ENCODE measurements around the gene CEACAM3. TPM values are rescaled to one million over a fixed set of nuclear protein-coding genes. Genes with fewer than 3 reads are reported as not detected.
"Not testable (repeated sequence)": the region's sequence is repeated elsewhere in the genome, so short reads cannot be mapped to it uniquely, and the experiment has no call there.

CEACAM3 gene
- total RNA-seq, 4 donors from 2014 or later, result 0.82 to 2.2 (median 1.6) TPM; not detected in 1

DNA sequence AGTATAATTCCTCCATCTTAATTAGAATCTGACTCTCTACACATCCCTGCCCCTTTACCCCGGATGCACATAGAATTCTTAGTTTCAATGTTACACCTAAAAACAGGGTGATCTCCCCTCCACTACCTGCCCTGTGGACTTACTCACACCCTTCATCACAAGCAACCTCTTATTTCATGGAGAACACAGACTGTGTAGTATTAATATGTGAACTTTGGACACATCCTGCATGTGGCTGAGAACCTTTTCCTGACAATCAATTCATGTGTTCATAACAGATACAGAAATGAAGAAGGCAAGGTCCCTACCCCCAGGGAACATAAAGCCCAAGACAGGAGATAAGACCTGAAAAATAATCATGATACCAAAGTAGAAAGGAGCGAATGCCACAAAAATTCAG, 29.3 kb upstream of the CEACAM3 start:
- no peak for DNase-seq
- Histone ChIP-seq H3K4me3 (no peak overlapping the region), H3K36me3 (no peaks in the 10 kb centered on the region), H3K27ac (no peak overlapping the region), H3K9me3 (no peaks in the 10 kb centered on the region), H3K27me3 (no peaks in the 10 kb centered on the region), H3K4me1 (peaks cover 0 to 2% (median 0%) of the 10 kb centered on the region in 4 donors)
- intact Hi-C loops (cut with DNase I; ENCODE audit: low total_unique reads) (no loop called here), in situ Hi-C loops (cut with MboI; ENCODE audit: low pct_ligation_motif_present in 1 of 4, low pct_unique_long_range_greater_than_20kb in 1 of 4, low sequenced_read_pairs in 3 of 4) (no loop called here)
- 75 to 81% methylated on average over 2 of the region's 2 CpGs for WGBS, 2 donors (ENCODE audit: low coverage in 1 of 2)
- TF ChIP-seq, protein P1, sequence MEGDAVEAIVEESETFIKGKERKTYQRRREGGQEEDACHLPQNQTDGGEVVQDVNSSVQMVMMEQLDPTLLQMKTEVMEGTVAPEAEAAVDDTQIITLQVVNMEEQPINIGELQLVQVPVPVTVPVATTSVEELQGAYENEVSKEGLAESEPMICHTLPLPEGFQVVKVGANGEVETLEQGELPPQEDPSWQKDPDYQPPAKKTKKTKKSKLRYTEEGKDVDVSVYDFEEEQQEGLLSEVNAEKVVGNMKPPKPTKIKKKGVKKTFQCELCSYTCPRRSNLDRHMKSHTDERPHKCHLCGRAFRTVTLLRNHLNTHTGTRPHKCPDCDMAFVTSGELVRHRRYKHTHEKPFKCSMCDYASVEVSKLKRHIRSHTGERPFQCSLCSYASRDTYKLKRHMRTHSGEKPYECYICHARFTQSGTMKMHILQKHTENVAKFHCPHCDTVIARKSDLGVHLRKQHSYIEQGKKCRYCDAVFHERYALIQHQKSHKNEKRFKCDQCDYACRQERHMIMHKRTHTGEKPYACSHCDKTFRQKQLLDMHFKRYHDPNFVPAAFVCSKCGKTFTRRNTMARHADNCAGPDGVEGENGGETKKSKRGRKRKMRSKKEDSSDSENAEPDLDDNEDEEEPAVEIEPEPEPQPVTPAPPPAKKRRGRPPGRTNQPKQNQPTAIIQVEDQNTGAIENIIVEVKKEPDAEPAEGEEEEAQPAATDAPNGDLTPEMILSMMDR (IDR thresholded peaks at IDR 0.05), result no peak
- TF ChIP-seq POLR2AphosphoS5 (IDR thresholded peaks at IDR 0.05), result no peak
- TF ChIP-seq POLR2A (IDR thresholded peaks at IDR 0.05), result no peak
- TF ChIP-seq EP300 (IDR thresholded peaks at IDR 0.05; ENCODE audit: low read depth), result no peak

DNA sequence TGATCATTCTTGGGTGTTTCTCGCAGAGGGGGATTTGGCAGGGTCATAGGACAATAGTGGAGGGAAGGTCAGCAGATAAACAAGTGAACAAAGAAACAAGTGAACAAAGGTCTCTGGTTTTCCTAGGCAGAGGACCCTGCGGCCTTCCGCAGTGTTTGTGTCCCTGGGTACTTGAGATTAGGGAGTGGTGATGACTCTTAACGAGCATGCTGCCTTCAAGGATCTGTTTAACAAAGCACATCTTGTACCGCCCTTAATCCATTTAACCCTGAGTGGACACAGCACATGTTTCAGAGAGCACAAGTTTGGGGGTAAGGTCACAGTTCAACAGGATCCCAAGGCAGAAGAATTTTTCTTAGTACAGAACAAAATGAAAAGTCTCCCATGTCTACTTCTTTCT, 28.3 kb upstream of the CEACAM3 start:
- H3K9me3 ChIP-seq; H3K4me3 ChIP-seq; DNase-seq; in situ Hi-C loops (cut with MboI; ENCODE audit: low pct_ligation_motif_present in 1 of 4, low pct_unique_long_range_greater_than_20kb in 1 of 4, low sequenced_read_pairs in 3 of 4); H3K27ac ChIP-seq; intact Hi-C loops (cut with DNase I; ENCODE audit: low total_unique reads); H3K36me3 ChIP-seq; H3K27me3 ChIP-seq: not testable (repeated sequence)
- H3K4me1 ChIP-seq, result peaks cover 0 to 11% (median 8%) of the 10 kb centered on the region in 4 donors
- WGBS, 2 donors (ENCODE audit: low coverage in 1 of 2), result 50 to 70% methylated on average over 1 to 5 of the region's 5 CpGs

DNA sequence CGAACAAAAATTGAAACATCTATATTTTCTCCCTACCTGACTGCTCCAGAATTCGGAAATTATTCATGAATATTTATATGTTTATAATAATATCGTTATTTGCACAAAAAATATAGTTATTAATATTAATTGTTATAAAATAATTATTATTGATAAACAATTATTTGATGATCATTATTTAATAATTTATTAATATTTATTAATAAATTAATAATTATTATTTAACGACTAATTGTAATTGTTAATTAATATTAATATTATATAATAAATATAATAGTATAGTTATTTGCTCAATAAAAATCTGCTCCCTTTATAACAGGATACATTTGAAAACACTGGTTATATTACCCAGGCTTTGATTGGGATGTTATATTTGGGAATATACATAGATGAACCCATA, 26.8 kb upstream of the CEACAM3 start:
- Histone ChIP-seq H3K36me3 (no peaks in the 10 kb centered on the region), H3K4me3 (no peak overlapping the region), H3K27me3 (no peaks in the 10 kb centered on the region), H3K27ac (no peak overlapping the region), H3K4me1 (peaks cover 0 to 21% (median 13%) of the 10 kb centered on the region in 4 donors), H3K9me3 (no peaks in the 10 kb centered on the region)
- DNase-seq, result no peak
- WGBS, 2 donors (ENCODE audit: low coverage in 1 of 2), result 73 to 75% methylated on average over 4 of the region's 4 CpGs
- intact Hi-C loops (cut with DNase I; ENCODE audit: low total_unique reads), result no loop called here
- in situ Hi-C loops (cut with MboI; ENCODE audit: low pct_ligation_motif_present in 1 of 4, low pct_unique_long_range_greater_than_20kb in 1 of 4, low sequenced_read_pairs in 3 of 4), result no loop called here
- TF ChIP-seq POLR2A (IDR thresholded peaks at IDR 0.05), result no peak

DNA sequence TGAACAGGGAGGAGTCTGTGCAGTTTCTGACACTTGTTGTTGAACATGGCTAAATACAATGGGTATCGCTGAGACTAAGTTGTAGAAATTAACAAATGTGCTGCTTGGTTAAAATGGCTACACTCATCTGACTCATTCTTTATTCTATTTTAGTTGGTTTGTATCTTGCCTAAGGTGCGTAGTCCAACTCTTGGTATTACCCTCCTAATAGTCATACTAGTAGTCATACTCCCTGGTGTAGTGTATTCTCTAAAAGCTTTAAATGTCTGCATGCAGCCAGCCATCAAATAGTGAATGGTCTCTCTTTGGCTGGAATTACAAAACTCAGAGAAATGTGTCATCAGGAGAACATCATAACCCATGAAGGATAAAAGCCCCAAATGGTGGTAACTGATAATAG, 25.0 kb upstream of the CEACAM3 start:
- no peak overlapping the region for H3K27ac ChIP-seq
- no peak for DNase-seq
- TF ChIP-seq POLR2AphosphoS5 (IDR thresholded peaks at IDR 0.05) (no peak), POLR2A (IDR thresholded peaks at IDR 0.05) (no peak), EP300 (IDR thresholded peaks at IDR 0.05; ENCODE audit: low read depth) (no peak)
- TF ChIP-seq, protein P1 (IDR thresholded peaks at IDR 0.05), result no peak

DNA sequence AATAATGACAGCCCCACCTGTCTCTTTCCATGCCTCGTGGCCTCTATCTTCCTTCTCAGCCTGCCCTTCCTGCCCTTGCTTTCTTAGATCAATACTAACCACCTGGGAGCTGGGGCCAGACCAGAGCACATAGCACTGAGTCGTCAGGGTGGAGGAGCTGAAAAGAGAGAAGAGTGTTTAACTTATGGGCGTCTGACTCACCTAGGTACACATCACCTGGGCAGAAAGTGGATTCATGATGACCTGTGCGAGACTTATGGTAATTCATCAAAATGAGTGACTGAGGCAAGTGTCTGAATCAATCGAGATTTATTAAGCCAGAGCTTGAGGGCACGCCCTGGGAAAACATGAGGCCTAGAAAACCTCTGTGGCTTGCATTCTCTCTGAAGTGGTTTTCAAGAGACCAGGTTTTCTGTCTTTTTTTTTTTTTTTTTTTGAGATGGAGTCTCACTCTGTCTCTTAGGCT, 21.8 kb upstream of the CEACAM3 start:
- H3K4me3 ChIP-seq, result no peak overlapping the region
- intact Hi-C loops (cut with DNase I; ENCODE audit: low total_unique reads), result no loop called here
- in situ Hi-C loops (cut with MboI; ENCODE audit: low pct_ligation_motif_present in 1 of 4, low pct_unique_long_range_greater_than_20kb in 1 of 4, low sequenced_read_pairs in 3 of 4), result no loop called here
- TF ChIP-seq POLR2A (IDR thresholded peaks at IDR 0.05) (no peak), POLR2AphosphoS5 (IDR thresholded peaks at IDR 0.05) (peak; percentile 31 to 77 (median 39))
- TF ChIP-seq, protein P1 (IDR thresholded peaks at IDR 0.05), result no peak
- WGBS, 2 donors (ENCODE audit: low coverage in 1 of 2), result 24 to 38% methylated on average over 3 to 6 of the region's 6 CpGs
- peak; percentile 84 for DNase-seq
- no peaks in the 10 kb centered on the region for H3K36me3 ChIP-seq
- H3K27me3 ChIP-seq, result no peaks in the 10 kb centered on the region
- H3K4me1 ChIP-seq, result peaks cover 0 to 44% (median 22%) of the 10 kb centered on the region in 4 donors
- H3K9me3 ChIP-seq, result no peaks in the 10 kb centered on the region
- peak overlapping the region; percentile 80 to 86 (median 83) for H3K27ac ChIP-seq

More for the DNA sequence above, 25.0 kb upstream of the CEACAM3 start:
- H3K9me3 ChIP-seq, result no peaks in the 10 kb centered on the region
- H3K36me3 ChIP-seq, result no peaks in the 10 kb centered on the region
- no peaks in the 10 kb centered on the region for H3K27me3 ChIP-seq
- H3K4me1 ChIP-seq, result peaks cover 0 to 37% (median 22%) of the 10 kb centered on the region in 4 donors
- no peak overlapping the region for H3K4me3 ChIP-seq
- in situ Hi-C loops (cut with MboI; ENCODE audit: low pct_ligation_motif_present in 1 of 4, low pct_unique_long_range_greater_than_20kb in 1 of 4, low sequenced_read_pairs in 3 of 4) (no loop called here), intact Hi-C loops (cut with DNase I; ENCODE audit: low total_unique reads) (no loop called here)
- 76 to 86% methylated on average over 2 of the region's 2 CpGs for WGBS, 2 donors (ENCODE audit: low coverage in 1 of 2)

Data from transverse colon (tissue), 4 donors.